ENCODE measurements around the gene DNAJC22. TPM values are rescaled to one million over a fixed set of nuclear protein-coding genes. Genes with fewer than 3 reads are reported as not detected.

DNAJC22 gene
- total and polyA plus RNA-seq, 9 of the 15 experiments (the other 6 are each of a cell fraction or from before 2014, with no cell fraction given) = 0.10 to 1.2 (median 0.47) TPM

DNA sequence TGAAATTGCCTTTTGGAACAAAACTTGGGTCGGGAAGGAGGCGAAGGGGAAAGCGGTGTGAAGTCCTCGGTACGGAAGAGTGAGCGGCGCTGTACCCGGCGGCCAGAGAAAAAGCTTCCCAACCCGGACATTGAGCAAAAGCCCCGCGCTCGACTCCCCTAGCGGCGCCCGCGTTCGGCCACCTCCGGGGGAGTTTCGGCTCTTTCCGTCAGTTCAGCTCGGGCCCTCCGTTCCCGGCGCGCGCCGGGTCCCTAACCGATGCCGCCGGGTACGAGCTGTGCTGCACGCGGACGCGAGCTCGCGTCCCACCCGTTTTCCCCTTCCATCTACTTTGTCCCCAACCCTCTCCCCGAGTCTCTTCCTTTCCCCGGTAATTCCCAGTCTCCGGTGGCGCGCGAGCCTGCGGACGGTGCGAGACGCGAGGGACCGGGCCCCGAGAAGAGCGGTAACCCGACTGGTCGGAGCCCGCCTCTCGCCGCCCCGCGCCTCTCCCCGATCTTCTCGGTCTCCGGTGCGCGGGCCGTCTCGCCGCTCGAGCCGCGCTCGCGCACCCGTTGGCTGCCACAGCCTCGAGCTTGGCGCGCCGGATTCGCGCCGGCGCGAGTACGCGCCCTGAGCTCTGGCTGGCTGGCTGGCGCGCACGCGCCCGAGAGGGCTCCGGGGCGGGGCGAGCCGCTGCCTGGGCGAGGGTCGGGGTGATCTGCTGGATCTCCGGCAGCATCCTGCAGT lies 20.1 kb downstream of the DNAJC22 start (continued):
- TF ChIP-seq, protein P1, sequence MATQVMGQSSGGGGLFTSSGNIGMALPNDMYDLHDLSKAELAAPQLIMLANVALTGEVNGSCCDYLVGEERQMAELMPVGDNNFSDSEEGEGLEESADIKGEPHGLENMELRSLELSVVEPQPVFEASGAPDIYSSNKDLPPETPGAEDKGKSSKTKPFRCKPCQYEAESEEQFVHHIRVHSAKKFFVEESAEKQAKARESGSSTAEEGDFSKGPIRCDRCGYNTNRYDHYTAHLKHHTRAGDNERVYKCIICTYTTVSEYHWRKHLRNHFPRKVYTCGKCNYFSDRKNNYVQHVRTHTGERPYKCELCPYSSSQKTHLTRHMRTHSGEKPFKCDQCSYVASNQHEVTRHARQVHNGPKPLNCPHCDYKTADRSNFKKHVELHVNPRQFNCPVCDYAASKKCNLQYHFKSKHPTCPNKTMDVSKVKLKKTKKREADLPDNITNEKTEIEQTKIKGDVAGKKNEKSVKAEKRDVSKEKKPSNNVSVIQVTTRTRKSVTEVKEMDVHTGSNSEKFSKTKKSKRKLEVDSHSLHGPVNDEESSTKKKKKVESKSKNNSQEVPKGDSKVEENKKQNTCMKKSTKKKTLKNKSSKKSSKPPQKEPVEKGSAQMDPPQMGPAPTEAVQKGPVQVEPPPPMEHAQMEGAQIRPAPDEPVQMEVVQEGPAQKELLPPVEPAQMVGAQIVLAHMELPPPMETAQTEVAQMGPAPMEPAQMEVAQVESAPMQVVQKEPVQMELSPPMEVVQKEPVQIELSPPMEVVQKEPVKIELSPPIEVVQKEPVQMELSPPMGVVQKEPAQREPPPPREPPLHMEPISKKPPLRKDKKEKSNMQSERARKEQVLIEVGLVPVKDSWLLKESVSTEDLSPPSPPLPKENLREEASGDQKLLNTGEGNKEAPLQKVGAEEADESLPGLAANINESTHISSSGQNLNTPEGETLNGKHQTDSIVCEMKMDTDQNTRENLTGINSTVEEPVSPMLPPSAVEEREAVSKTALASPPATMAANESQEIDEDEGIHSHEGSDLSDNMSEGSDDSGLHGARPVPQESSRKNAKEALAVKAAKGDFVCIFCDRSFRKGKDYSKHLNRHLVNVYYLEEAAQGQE (IDR thresholded peaks at IDR 0.05; ENCODE audit: borderline replicate concordance) = peak; percentile 2; the same call in 1 of the 2 replicates
- TF ChIP-seq, protein P1 (CRISPR knock-in tag; IDR thresholded peaks at IDR 0.05; ENCODE audit: low read depth) = peak; percentile 64; the same call in 1 of the 2 replicates
- peak; percentile 72; the same call in 1 of the 2 replicates for TF ChIP-seq ZNF644 (tag; IDR thresholded peaks at IDR 0.05; ENCODE audit: low read depth)
- TF ChIP-seq HDAC8 (tag; IDR thresholded peaks at IDR 0.05) = 0 out of 2 replicates have a peak, but pooled peaks have one; percentile 60
- TF ChIP-seq RUNX1 (IDR thresholded peaks at IDR 0.05; ENCODE audit: low read depth) = no peak
- TF ChIP-seq, protein P2, sequence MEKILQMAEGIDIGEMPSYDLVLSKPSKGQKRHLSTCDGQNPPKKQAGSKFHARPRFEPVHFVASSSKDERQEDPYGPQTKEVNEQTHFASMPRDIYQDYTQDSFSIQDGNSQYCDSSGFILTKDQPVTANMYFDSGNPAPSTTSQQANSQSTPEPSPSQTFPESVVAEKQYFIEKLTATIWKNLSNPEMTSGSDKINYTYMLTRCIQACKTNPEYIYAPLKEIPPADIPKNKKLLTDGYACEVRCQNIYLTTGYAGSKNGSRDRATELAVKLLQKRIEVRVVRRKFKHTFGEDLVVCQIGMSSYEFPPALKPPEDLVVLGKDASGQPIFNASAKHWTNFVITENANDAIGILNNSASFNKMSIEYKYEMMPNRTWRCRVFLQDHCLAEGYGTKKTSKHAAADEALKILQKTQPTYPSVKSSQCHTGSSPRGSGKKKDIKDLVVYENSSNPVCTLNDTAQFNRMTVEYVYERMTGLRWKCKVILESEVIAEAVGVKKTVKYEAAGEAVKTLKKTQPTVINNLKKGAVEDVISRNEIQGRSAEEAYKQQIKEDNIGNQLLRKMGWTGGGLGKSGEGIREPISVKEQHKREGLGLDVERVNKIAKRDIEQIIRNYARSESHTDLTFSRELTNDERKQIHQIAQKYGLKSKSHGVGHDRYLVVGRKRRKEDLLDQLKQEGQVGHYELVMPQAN (IDR thresholded peaks at IDR 0.05; ENCODE audit: borderline replicate concordance) = peak; percentile 63; the same call in 1 of the 2 replicates
- TF ChIP-seq HCFC1 (IDR thresholded peaks at IDR 0.05; ENCODE audit: low read depth, low read length) = peak; percentile 48
- peak; percentile 97 for TF ChIP-seq CTBP1 (IDR thresholded peaks at IDR 0.05; ENCODE audit: borderline replicate concordance)
- TF ChIP-seq NFIX (CRISPR knock-in tag; IDR thresholded peaks at IDR 0.05; ENCODE audit: low read depth) = no peak
- TF ChIP-seq NFE2L1 (tag; IDR thresholded peaks at IDR 0.05; ENCODE audit: borderline replicate concordance, low read depth) = no peak
- TF ChIP-seq RBM34 (IDR thresholded peaks at IDR 0.05; ENCODE audit: borderline replicate concordance, insufficient read depth, low read length) = no peak
- no peak for TF ChIP-seq COPS2 (conservative IDR thresholded peaks at IDR 0.05)
- TF ChIP-seq GTF2E2 (tag; IDR thresholded peaks at IDR 0.05) = peak; percentile 89; the same call in 1 of the 2 replicates
- no peak for TF ChIP-seq EHMT2 (IDR thresholded peaks at IDR 0.05)
- TF ChIP-seq, protein P3, sequence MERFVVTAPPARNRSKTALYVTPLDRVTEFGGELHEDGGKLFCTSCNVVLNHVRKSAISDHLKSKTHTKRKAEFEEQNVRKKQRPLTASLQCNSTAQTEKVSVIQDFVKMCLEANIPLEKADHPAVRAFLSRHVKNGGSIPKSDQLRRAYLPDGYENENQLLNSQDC (CRISPR knock-in tag; IDR thresholded peaks at IDR 0.05) = no peak
